ENCODE results near the gene IKBKE.

GRCh38 chr1:206459703-206460102 is 10.6 kb upstream of the IKBKE start:
- TF ChIP-seq POLR2AphosphoS5 (IDR thresholded peaks at IDR 0.05; ENCODE audit: low read depth, low read length) (no peak), TAF1 (IDR thresholded peaks at IDR 0.05; ENCODE audit: low read depth, low read length) (no peak)
